A673 (cell line): ENCODE results near the gene ARHGEF39. TPM values are rescaled to one million over a fixed set of nuclear protein-coding genes. Genes with fewer than 3 reads are reported as not detected.

Source experiments
- BruUV-seq: library from RNA; stranded (reverse); fragments of 400-500 nt; replicated peaks from 2 replicates; lab custom pipeline; 2021; lab: Mats Ljungman, UMichigan
- CTCF ChIA-PET: fragments of 300-600 bp; sonication (Branson Sonifier 250); formaldehyde crosslinking; loops from one replicate; lab custom pipeline; 2022; ENCODE audit warnings: antibody characterized with exemption; lab: Charles Lee
- POLR2A ChIA-PET: fragments of 300-600 bp; sonication (Branson Sonifier 250); formaldehyde crosslinking; loops from one replicate; lab custom pipeline; 2022; ENCODE audit warnings: antibody characterized with exemption; ENCODE audit not compliant: low non-redundant PET; lab: Charles Lee
- DNase-seq: peaks from one replicate; pipeline ENCODE4 v3.0.0-alpha.2; 2015; ENCODE audit warnings: low spot score
- H3K27ac ChIP-seq: fragments of 200-600 bp; sonication (generic); 2 replicates; pipeline ENCODE4 v1.5.1; 2016; ENCODE audit warnings: mixed run types, low read depth, mild to moderate bottlenecking, mixed read lengths, antibody characterized with exemption, low read length; ENCODE audit not compliant: poor library complexity, severe bottlenecking
- H3K27me3 ChIP-seq: fragments of 200-600 bp; sonication (generic); replicated peaks from 2 replicates; pipeline ENCODE4 v1.6.1; 2017; ENCODE audit warnings: mixed run types, low read depth, mild to moderate bottlenecking, mixed read lengths, antibody characterized with exemption, low read length; ENCODE audit not compliant: insufficient read depth, poor library complexity
- H3K36me3 ChIP-seq: fragments of 200-600 bp; sonication (generic); 2 replicates; pipeline ENCODE4 v1.6.1; 2016; ENCODE audit warnings: mixed run types, mild to moderate bottlenecking, mixed read lengths, antibody characterized with exemption, low read length; ENCODE audit not compliant: insufficient read depth, poor library complexity, severe bottlenecking
- H3K4me1 ChIP-seq: fragments of 200-600 bp; sonication (generic); 2 replicates; pipeline ENCODE4 v1.6.1; 2017; ENCODE audit warnings: mixed run types, mild to moderate bottlenecking, mixed read lengths, antibody characterized with exemption, low read length; ENCODE audit not compliant: insufficient read depth, poor library complexity, severe bottlenecking
- H3K4me3 ChIP-seq: fragments of 200-600 bp; sonication (generic); 2 replicates; pipeline ENCODE4 v1.5.1; 2016; ENCODE audit warnings: low read depth, mixed run types, mild to moderate bottlenecking, mixed read lengths, low read length; ENCODE audit not compliant: poor library complexity, severe bottlenecking
- H3K9me3 ChIP-seq: fragments of 200-600 bp; sonication (generic); 2 replicates; pipeline ENCODE4 v1.6.1; 2016; ENCODE audit warnings: mixed run types, low read depth, mild to moderate bottlenecking, mixed read lengths, antibody characterized with exemption, low read length; ENCODE audit not compliant: poor library complexity, severe bottlenecking
- EZH2 ChIP-seq: fragments of 200-600 bp; sonication (generic); IDR thresholded peaks from 2 replicates; pipeline ENCODE4 v1.6.1; 2017; ENCODE audit warnings: borderline replicate concordance, low read depth, mild to moderate bottlenecking, mixed read lengths, antibody characterized with exemption, low read length; ENCODE audit not compliant: poor library complexity, severe bottlenecking
- intact Hi-C: fragments of 100-400 bp; cut with micrococcal nuclease; formaldehyde crosslinking; loops from one replicate; pipeline ENCODE4 v1.10.0; 2022; ENCODE audit not compliant: unreplicated experiment
- total RNA-seq: library from RNA; stranded (reverse); gene quantifications from 2 replicates; pipeline ENCODE4 v1.2.3, GENCODE V29; 2021
- TF ChIP-seq, protein P1 (sequence below): fragments of 300-800, 200-600 bp; sonication (generic); conservative IDR thresholded peaks from 2 replicates; pipeline ENCODE4 v1.5.1; 2017; ENCODE audit warnings: low read depth, mild to moderate bottlenecking, antibody characterized with exemption, low read length, moderate library complexity, mixed read lengths

The ARHGEF39 gene
- total RNA-seq, 1 experiment from 2014 or later = 25.0 TPM

DNA sequence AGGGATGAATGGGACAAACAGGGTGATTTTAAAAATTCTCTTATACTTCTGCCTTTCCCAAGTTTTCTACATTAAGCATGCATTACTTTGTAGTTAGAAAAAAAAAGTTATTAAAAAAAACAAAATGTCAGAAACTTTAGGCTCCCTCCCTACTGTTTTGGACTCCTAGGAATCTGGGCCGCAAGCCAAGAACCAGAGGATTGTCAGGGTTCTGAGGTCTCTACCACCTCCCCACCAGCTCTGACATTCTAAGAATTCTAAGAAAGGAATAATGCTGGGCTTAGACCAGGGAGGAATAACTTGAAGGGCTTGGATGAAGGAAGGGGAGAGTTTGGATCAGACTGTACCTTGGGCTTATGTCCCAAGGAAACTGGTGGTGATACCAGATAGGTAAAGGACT is 1.1 kb upstream of the ARHGEF39 start:
- intact Hi-C loops = no loop called here
- POLR2A ChIA-PET = interaction anchor here (0.7 kb wide), 1 partner anchor 24 kb away, joined by 3 read pairs; no protein-coding TSS in a partner anchor
- no TSS peak for BruUV-seq
- DNase-seq = peak; percentile 28
- peaks cover 21% of the 10 kb centered on the region for H3K36me3 ChIP-seq
- no peaks in the 10 kb centered on the region for H3K27me3 ChIP-seq
- no peak overlapping the region for H3K27ac ChIP-seq
- H3K4me1 ChIP-seq = peaks cover 10% of the 10 kb centered on the region
- H3K4me3 ChIP-seq = no peak overlapping the region
- no peaks in the 10 kb centered on the region for H3K9me3 ChIP-seq
- TF ChIP-seq, protein P1, sequence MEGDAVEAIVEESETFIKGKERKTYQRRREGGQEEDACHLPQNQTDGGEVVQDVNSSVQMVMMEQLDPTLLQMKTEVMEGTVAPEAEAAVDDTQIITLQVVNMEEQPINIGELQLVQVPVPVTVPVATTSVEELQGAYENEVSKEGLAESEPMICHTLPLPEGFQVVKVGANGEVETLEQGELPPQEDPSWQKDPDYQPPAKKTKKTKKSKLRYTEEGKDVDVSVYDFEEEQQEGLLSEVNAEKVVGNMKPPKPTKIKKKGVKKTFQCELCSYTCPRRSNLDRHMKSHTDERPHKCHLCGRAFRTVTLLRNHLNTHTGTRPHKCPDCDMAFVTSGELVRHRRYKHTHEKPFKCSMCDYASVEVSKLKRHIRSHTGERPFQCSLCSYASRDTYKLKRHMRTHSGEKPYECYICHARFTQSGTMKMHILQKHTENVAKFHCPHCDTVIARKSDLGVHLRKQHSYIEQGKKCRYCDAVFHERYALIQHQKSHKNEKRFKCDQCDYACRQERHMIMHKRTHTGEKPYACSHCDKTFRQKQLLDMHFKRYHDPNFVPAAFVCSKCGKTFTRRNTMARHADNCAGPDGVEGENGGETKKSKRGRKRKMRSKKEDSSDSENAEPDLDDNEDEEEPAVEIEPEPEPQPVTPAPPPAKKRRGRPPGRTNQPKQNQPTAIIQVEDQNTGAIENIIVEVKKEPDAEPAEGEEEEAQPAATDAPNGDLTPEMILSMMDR = no peak
- no peak for TF ChIP-seq EZH2
- CTCF ChIA-PET = no interaction called here

DNA sequence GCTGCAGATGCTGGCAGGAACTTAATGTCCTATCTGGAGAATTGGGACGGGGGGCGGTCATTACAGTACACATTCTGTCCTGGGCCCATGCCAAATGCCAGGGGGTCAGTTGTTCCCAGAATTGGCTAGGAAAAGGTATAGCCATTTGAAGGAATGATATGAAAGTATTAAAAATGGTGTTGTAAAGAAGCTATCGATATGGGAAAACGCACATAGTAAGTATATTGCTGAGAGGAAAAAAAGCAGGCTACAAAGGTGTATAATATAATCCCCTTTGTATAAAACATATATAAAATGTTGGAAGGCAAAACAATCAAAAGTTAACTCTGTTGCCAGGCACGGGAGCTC is 450 bp upstream of the ARHGEF39 start:
- ChIA-PET POLR2A (interaction anchor here (0.7 kb wide), 1 partner anchor 23 kb away, joined by 3 read pairs; no protein-coding TSS in a partner anchor), CTCF (no interaction called here)
- H3K27ac ChIP-seq = peak overlapping the region; percentile 89
- H3K4me3 ChIP-seq = peak overlapping the region; percentile 76
- intact Hi-C loops = no loop called here
- peaks cover 27% of the 10 kb centered on the region for H3K36me3 ChIP-seq
- H3K4me1 ChIP-seq = peaks cover 10% of the 10 kb centered on the region
- no peaks in the 10 kb centered on the region for H3K27me3 ChIP-seq
- no TSS peak for BruUV-seq
- no peak for DNase-seq
- TF ChIP-seq EZH2 = no peak
- TF ChIP-seq, protein P1 = 0 out of 2 replicates have a peak, but pooled peaks have one; percentile 4
- no peaks in the 10 kb centered on the region for H3K9me3 ChIP-seq

- ChIA-PET CTCF (no interaction called here), POLR2A (no interaction called here)
- Histone ChIP-seq H3K27ac (peak overlapping the region; percentile 24), H3K9me3 (no peaks in the 10 kb centered on the region), H3K4me3 (no peak overlapping the region), H3K36me3 (peaks cover 32% of the 10 kb centered on the region), H3K27me3 (no peaks in the 10 kb centered on the region), H3K4me1 (peaks cover 21% of the 10 kb centered on the region)
- intact Hi-C loops = no loop called here
- DNase-seq = no peak
- BruUV-seq = no TSS peak
- TF ChIP-seq EZH2 = no peak
- TF ChIP-seq, protein P1 = no peak
Measured at GRCh38 chr9:35662437-35662836, 2.6 kb downstream of the ARHGEF39 start.
